ENCODE results near the gene CRTC2. TPM values are rescaled to one million over a fixed set of nuclear protein-coding genes. Genes with fewer than 3 reads are reported as not detected.

Gene CRTC2
- total RNA-seq, 1 donor from 2014 or later = 21.7 TPM

GRCh38 chr1:153961421-153961820 lies 3.0 kb upstream of the CRTC2 start:
- no peak for TF ChIP-seq CTCF (IDR thresholded peaks at IDR 0.05; ENCODE audit: insufficient read depth, low read length, poor library complexity, severe bottlenecking)
- DNase-seq (ENCODE audit: low read depth) = no peak
- Histone ChIP-seq H3K27me3 (ENCODE audit: control insufficient read depth, insufficient read depth, low read length) (no peaks in the 10 kb centered on the region), H3K4me3 (ENCODE audit: low read depth, low read length) (peak overlapping the region; percentile 77), H3K36me3 (ENCODE audit: control insufficient read depth, insufficient read depth, low read length) (no peaks in the 10 kb centered on the region)

GRCh38 chr1:153960206-153960605 lies 1.8 kb upstream of the CRTC2 start:
- no peaks in the 10 kb centered on the region for H3K27me3 ChIP-seq (ENCODE audit: control insufficient read depth, insufficient read depth, low read length)
- TF ChIP-seq CTCF (IDR thresholded peaks at IDR 0.05; ENCODE audit: insufficient read depth, low read length, poor library complexity, severe bottlenecking) = no peak
- no peaks in the 10 kb centered on the region for H3K36me3 ChIP-seq (ENCODE audit: control insufficient read depth, insufficient read depth, low read length)
- no peak for DNase-seq (ENCODE audit: low read depth)
- no peak overlapping the region for H3K4me3 ChIP-seq (ENCODE audit: low read depth, low read length)

GRCh38 chr1:153959454-153959853 lies 1.0 kb upstream of the CRTC2 start:
- no peak overlapping the region for H3K4me3 ChIP-seq (ENCODE audit: low read depth, low read length)
- no peaks in the 10 kb centered on the region for H3K27me3 ChIP-seq (ENCODE audit: control insufficient read depth, insufficient read depth, low read length)
- no peak for DNase-seq (ENCODE audit: low read depth)
- H3K36me3 ChIP-seq (ENCODE audit: control insufficient read depth, insufficient read depth, low read length) = no peaks in the 10 kb centered on the region
- no peak for TF ChIP-seq CTCF (IDR thresholded peaks at IDR 0.05; ENCODE audit: insufficient read depth, low read length, poor library complexity, severe bottlenecking)

GRCh38 chr1:153958961-153959260 lies 499 bp upstream of the CRTC2 start:
- DNase-seq (ENCODE audit: low read depth) = no peak
- no peak for TF ChIP-seq CTCF (IDR thresholded peaks at IDR 0.05; ENCODE audit: insufficient read depth, low read length, poor library complexity, severe bottlenecking)
- no peaks in the 10 kb centered on the region for H3K27me3 ChIP-seq (ENCODE audit: control insufficient read depth, insufficient read depth, low read length)
- H3K4me3 ChIP-seq (ENCODE audit: low read depth, low read length) = no peak overlapping the region
- H3K36me3 ChIP-seq (ENCODE audit: control insufficient read depth, insufficient read depth, low read length) = no peaks in the 10 kb centered on the region

GRCh38 chr1:153957744-153958110 lies 685 bp downstream of the CRTC2 start:
- H3K36me3 ChIP-seq (ENCODE audit: control insufficient read depth, insufficient read depth, low read length) = no peaks in the 10 kb centered on the region
- DNase-seq (ENCODE audit: low read depth) = no peak
- TF ChIP-seq CTCF (IDR thresholded peaks at IDR 0.05; ENCODE audit: insufficient read depth, low read length, poor library complexity, severe bottlenecking) = no peak
- H3K27me3 ChIP-seq (ENCODE audit: control insufficient read depth, insufficient read depth, low read length) = no peaks in the 10 kb centered on the region
- peak overlapping the region; percentile 90 for H3K4me3 ChIP-seq (ENCODE audit: low read depth, low read length)

- TF ChIP-seq CTCF (IDR thresholded peaks at IDR 0.05; ENCODE audit: insufficient read depth, low read length, poor library complexity, severe bottlenecking) = no peak
- no peaks in the 10 kb centered on the region for H3K27me3 ChIP-seq (ENCODE audit: control insufficient read depth, insufficient read depth, low read length)
- peak overlapping the region; percentile 90 for H3K4me3 ChIP-seq (ENCODE audit: low read depth, low read length)
Observed at GRCh38 chr1:153956997-153957715, 1.3 kb downstream of the CRTC2 start.

More at GRCh38 chr1:153956997-153957715, 1.3 kb downstream of the CRTC2 start:
- no peak for DNase-seq (ENCODE audit: low read depth)
- H3K36me3 ChIP-seq (ENCODE audit: control insufficient read depth, insufficient read depth, low read length) = peaks cover 2% of the 10 kb centered on the region

All from kidney epithelial cell (primary cell).